ENCODE results near the gene CAND2. TPM values are rescaled to one million over a fixed set of nuclear protein-coding genes. Genes with fewer than 3 reads are reported as not detected.

Gene CAND2
- 16.5 and 20.5 TPM in 2 replicates for total RNA-seq (2014; rRNA removed; shearing (Covaris generic))
- 4.5 and 5.6 TPM in 2 replicates for polyA plus RNA-seq (2016; fragmentation: Nextera tagmentation; extraction: Ambion mirVana)
- long read RNA-seq, partial matches to known transcripts: 1 of 1 reads
- long read RNA-seq, other reads (novel, unspliced or antisense): 0 of 1 reads

DNA sequence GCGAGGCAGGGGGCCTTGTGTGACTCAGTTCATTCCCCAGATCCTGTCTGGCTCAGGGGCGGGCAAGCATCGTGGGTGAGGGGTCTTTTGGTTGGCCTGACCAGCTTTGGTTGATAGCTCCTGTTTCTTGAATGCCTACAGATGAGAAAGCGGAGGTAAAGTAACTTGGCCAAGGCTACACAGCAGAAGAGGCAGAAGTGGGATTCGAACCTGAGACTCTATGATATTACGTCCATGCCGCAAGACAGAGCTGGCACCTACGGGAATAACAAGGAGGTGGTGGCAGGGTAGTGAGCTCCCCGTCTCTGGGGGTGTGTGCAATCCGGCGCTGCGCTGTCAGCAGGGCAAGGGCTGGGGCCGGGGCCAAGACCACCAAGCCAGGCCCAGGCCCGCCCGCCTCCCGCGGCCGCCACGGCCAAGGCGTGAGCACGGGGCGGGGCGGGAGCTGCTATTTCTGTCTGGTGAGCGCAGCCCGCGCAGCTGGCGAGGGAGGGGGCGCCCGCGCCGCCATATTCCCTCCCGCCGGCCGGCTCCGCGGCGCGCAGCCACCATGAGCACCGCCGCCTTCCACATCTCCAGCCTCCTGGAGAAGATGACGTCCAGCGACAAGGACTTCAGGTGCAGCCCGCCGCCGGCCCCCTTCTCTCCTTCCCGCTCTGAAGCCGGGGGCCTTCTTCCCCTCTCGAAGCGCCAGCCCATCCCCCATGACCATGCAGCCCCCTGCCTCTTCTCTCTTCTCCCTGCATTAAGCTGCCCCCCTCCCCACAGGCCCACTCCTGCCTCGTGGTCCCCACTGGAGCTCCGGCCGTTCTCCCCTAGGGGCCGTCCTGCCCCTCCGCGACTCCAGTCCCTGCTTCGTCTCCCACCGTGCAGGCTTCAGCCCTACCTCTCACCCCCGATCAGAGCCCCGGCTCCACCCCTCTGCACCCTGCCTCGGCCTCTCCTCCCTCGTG, at the start of gene CAND2:
Gene CAND2 (plus strand): TSS at position 510 of the 953 bp plus-strand sequence. CDS start 41 bp downstream, at position 551.
- H3K9me3 Mint-ChIP-seq: no peaks in the 10 kb centered on the region; the same call in 2 of the 3 replicates
- H3K9me2 ChIP-seq (ENCODE audit: insufficient read depth): no peaks in the 10 kb centered on the region
- no peaks in the 10 kb centered on the region for H4K20me1 ChIP-seq (replicated peaks; ENCODE audit: insufficient read depth)
- peak within 1 kb of the TSS; percentile 89 for H3K4me3 Mint-ChIP-seq
- H3K4me3 ChIP-seq: peak within 1 kb of the TSS; percentile 88
- ATAC-seq: peak; percentile 88
- no peaks in the 10 kb centered on the region for H3K79me2 ChIP-seq (replicated peaks; ENCODE audit: insufficient read depth)
- DNase-seq (ENCODE audit: low spot score): peak; percentile 75
- no peaks in the 10 kb centered on the region for H3K36me3 ChIP-seq (ENCODE audit: insufficient read depth)
- TF ChIP-seq, protein P1, sequence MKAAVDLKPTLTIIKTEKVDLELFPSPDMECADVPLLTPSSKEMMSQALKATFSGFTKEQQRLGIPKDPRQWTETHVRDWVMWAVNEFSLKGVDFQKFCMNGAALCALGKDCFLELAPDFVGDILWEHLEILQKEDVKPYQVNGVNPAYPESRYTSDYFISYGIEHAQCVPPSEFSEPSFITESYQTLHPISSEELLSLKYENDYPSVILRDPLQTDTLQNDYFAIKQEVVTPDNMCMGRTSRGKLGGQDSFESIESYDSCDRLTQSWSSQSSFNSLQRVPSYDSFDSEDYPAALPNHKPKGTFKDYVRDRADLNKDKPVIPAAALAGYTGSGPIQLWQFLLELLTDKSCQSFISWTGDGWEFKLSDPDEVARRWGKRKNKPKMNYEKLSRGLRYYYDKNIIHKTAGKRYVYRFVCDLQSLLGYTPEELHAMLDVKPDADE (IDR thresholded peaks at IDR 0.05): no peak
- peak; percentile 56; the same call in 1 of the 2 replicates for TF ChIP-seq POLR2AphosphoS5 (IDR thresholded peaks at IDR 0.05; ENCODE audit: low read depth)
- no peaks in the 10 kb centered on the region for H3F3A ChIP-seq (replicated peaks; ENCODE audit: low read depth)
- peaks cover 9% of the 10 kb centered on the region; the same call in 1 of the 2 replicates for H3K4me1 ChIP-seq (ENCODE audit: insufficient read depth)
- no peak within 1 kb of the TSS for H3K27ac Mint-ChIP-seq
- peak within 1 kb of the TSS; percentile 97 for H2AFZ ChIP-seq
- no peaks in the 10 kb centered on the region; the same call in 1 of the 3 replicates for H3K36me3 Mint-ChIP-seq (ENCODE audit: low read depth)
- peaks cover 18% of the 10 kb centered on the region for H3K4me1 Mint-ChIP-seq
- H3K27me3 Mint-ChIP-seq (ENCODE audit: insufficient read depth, low read depth, poor library complexity): peaks cover 21% of the 10 kb centered on the region
- H3K27ac ChIP-seq (ENCODE audit: low read depth): no peak within 1 kb of the TSS
- no peaks in the 10 kb centered on the region for H3K27me3 ChIP-seq (ENCODE audit: insufficient read depth)
- H3K4me2 ChIP-seq: peak within 1 kb of the TSS; percentile 94

DNA sequence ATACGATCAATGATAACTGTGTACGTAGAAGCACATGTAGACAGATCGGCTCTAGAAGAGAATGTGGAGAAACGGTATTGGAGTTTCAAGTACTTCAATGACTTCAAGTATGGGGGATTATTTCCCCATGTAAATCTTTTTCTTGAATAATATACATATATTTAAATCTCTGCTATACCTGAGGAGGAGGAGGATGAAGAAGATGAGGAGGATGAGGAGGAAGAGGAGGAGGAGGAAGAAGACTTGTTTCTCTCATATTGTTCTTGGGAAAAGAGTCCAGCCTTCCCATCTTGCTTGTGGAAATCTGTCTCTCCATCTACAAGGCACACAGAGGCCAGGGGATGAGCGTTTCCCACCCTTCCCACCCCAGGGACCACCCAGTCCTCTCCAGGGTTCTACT, 48.0 kb upstream of the CAND2 start:
- no peaks in the 10 kb centered on the region for H3F3A ChIP-seq (replicated peaks; ENCODE audit: low read depth)
- H3K36me3 Mint-ChIP-seq (ENCODE audit: low read depth): no peaks in the 10 kb centered on the region
- TF ChIP-seq EZH2phosphoT487 (IDR thresholded peaks at IDR 0.05; ENCODE audit: unreplicated experiment) (no peak), JUNB (IDR thresholded peaks at IDR 0.05; ENCODE audit: unreplicated experiment) (no peak), POLR2AphosphoS5 (IDR thresholded peaks at IDR 0.05; ENCODE audit: low read depth) (no peak), ZNF331 (CRISPR knock-in tag; IDR thresholded peaks at IDR 0.05; ENCODE audit: low read depth) (no peak), ZNF114 (CRISPR knock-in tag; IDR thresholded peaks at IDR 0.05) (no peak)
- ATAC-seq: no peak
- no peak for DNase-seq (ENCODE audit: low spot score)
- peaks cover 5% of the 10 kb centered on the region for H3K27me3 Mint-ChIP-seq (ENCODE audit: insufficient read depth, low read depth, poor library complexity)
- H3K4me2 ChIP-seq: no peak overlapping the region
- H3K9me3 Mint-ChIP-seq: no peaks in the 10 kb centered on the region
- H2AFZ ChIP-seq: no peak overlapping the region
- H3K36me3 ChIP-seq (ENCODE audit: insufficient read depth): no peaks in the 10 kb centered on the region
- H3K27ac ChIP-seq (ENCODE audit: low read depth): no peak overlapping the region
- H4K20me1 ChIP-seq (replicated peaks; ENCODE audit: insufficient read depth): no peaks in the 10 kb centered on the region
- no peaks in the 10 kb centered on the region for H3K9me2 ChIP-seq (ENCODE audit: insufficient read depth)
- no peak overlapping the region for H3K4me3 ChIP-seq
- no peaks in the 10 kb centered on the region for H3K79me2 ChIP-seq (replicated peaks; ENCODE audit: insufficient read depth)
- no peak overlapping the region for H3K27ac Mint-ChIP-seq
- peaks cover 2% of the 10 kb centered on the region; the same call in 1 of the 3 replicates for H3K4me1 Mint-ChIP-seq
- H3K4me3 Mint-ChIP-seq: no peak overlapping the region
- H3K4me1 ChIP-seq (ENCODE audit: insufficient read depth): no peaks in the 10 kb centered on the region
- no peaks in the 10 kb centered on the region for H3K27me3 ChIP-seq (ENCODE audit: insufficient read depth)

DNA sequence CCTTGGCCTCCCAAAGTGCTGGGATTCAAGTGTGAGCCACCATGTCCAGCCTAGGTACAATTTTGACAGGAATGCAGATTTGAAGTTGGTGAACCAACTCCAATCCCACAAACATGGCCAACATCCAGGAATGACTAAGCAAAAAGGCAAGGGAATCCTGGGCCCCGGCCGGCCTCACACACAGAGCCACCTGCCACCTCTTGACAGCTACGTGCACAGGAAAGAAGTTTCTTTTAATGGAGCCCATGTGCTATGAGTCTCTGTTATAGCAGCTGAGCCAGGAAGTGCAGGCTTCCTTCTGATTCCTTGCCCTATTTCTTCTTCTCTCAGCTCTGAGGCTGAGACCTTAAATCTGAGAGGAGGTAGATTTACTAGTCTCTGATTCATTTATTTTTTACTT, 46.3 kb upstream of the CAND2 start:
- Histone ChIP-seq H4K20me1 (replicated peaks; ENCODE audit: insufficient read depth) (no peaks in the 10 kb centered on the region), H3K36me3 (ENCODE audit: insufficient read depth) (no peaks in the 10 kb centered on the region), H3F3A (replicated peaks; ENCODE audit: low read depth) (no peaks in the 10 kb centered on the region), H3K27me3 (ENCODE audit: insufficient read depth) (no peaks in the 10 kb centered on the region), H3K27ac (ENCODE audit: low read depth) (no peak overlapping the region), H3K79me2 (replicated peaks; ENCODE audit: insufficient read depth) (no peaks in the 10 kb centered on the region), H3K4me1 (ENCODE audit: insufficient read depth) (no peaks in the 10 kb centered on the region), H3K4me2 (no peak overlapping the region), H3K9me2 (ENCODE audit: insufficient read depth) (no peaks in the 10 kb centered on the region), H2AFZ (peak overlapping the region; percentile 83), H3K4me3 (no peak overlapping the region)
- no peaks in the 10 kb centered on the region for H3K9me3 Mint-ChIP-seq
- no peak overlapping the region for H3K4me3 Mint-ChIP-seq
- DNase-seq (ENCODE audit: low spot score) (no peak), ATAC-seq (no peak)
- peaks cover 2% of the 10 kb centered on the region; the same call in 1 of the 3 replicates for H3K4me1 Mint-ChIP-seq
- peaks cover 5% of the 10 kb centered on the region for H3K27me3 Mint-ChIP-seq (ENCODE audit: insufficient read depth, low read depth, poor library complexity)
- no peak overlapping the region; the same call in 1 of the 2 replicates for H3K27ac Mint-ChIP-seq
- H3K36me3 Mint-ChIP-seq (ENCODE audit: low read depth): no peaks in the 10 kb centered on the region
- TF ChIP-seq NANOG (IDR thresholded peaks at IDR 0.05; ENCODE audit: borderline replicate concordance): no peak
- no peak for TF ChIP-seq ZNF114 (CRISPR knock-in tag; IDR thresholded peaks at IDR 0.05)
